BE2C (cell line): Measurements from ENCODE around the gene GOLGA1.

ENCODE experiments used
- DNase-seq: peaks from one replicate; pipeline ENCODE4 v3.0.0-alpha.2; 2020
- H3K27me3 ChIP-seq: fragments of 250-450 bp; sonication (Bioruptor Pico); 2 replicates; pipeline ENCODE4 v1.5.1; 2020; ENCODE audit warnings: mild to moderate bottlenecking
- H3K36me3 ChIP-seq: fragments of 250-450 bp; sonication (Bioruptor Pico); 2 replicates; pipeline ENCODE4 v1.5.1; 2020; ENCODE audit warnings: mild to moderate bottlenecking
- H3K4me1 ChIP-seq: fragments of 250-450 bp; sonication (Bioruptor Pico); 2 replicates; pipeline ENCODE4 v1.5.1; 2020
- H3K4me3 ChIP-seq: 2 replicates; pipeline ENCODE4 v1.5.1; 2011; ENCODE audit warnings: low read depth, low read length
- H3K9me3 ChIP-seq: fragments of 250-450 bp; sonication (Bioruptor Pico); 2 replicates; pipeline ENCODE4 v1.5.1; 2020
- TF ChIP-seq, protein P1 (sequence below): IDR thresholded peaks from 2 replicates; pipeline ENCODE4 v1.5.1; 2012; ENCODE audit warnings: mild to moderate bottlenecking, low read depth, low read length

GOLGA1 gene

DNA sequence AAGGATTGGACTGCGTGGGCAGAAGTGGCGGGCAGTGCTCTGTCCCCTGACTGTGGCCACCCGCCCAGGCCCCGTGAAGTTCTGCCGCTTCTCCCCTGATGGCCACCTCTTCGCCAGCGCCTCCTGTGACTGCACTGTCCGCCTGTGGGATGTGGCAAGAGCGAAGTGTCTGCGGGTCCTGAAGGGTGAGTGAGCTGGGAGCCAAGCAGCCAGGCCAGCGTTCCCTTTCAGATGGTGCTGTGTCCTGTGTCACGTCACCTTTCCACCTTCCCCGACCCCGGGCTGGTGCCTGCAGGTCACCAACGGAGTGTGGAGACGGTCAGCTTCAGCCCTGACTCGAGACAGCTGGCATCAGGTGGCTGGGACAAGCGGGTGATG, 85.3 kb downstream of the GOLGA1 start:
- Histone ChIP-seq H3K9me3 (no peaks in the 10 kb centered on the region), H3K4me3 (no peak overlapping the region), H3K27me3 (no peaks in the 10 kb centered on the region; the same call in 1 of the 2 replicates), H3K4me1 (no peaks in the 10 kb centered on the region; the same call in 1 of the 2 replicates), H3K36me3 (peaks cover 39% of the 10 kb centered on the region)
- DNase-seq: no peak
- TF ChIP-seq, protein P1, sequence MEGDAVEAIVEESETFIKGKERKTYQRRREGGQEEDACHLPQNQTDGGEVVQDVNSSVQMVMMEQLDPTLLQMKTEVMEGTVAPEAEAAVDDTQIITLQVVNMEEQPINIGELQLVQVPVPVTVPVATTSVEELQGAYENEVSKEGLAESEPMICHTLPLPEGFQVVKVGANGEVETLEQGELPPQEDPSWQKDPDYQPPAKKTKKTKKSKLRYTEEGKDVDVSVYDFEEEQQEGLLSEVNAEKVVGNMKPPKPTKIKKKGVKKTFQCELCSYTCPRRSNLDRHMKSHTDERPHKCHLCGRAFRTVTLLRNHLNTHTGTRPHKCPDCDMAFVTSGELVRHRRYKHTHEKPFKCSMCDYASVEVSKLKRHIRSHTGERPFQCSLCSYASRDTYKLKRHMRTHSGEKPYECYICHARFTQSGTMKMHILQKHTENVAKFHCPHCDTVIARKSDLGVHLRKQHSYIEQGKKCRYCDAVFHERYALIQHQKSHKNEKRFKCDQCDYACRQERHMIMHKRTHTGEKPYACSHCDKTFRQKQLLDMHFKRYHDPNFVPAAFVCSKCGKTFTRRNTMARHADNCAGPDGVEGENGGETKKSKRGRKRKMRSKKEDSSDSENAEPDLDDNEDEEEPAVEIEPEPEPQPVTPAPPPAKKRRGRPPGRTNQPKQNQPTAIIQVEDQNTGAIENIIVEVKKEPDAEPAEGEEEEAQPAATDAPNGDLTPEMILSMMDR: no peak

GRCh38 chr9:124854822-124855221, 86.1 kb downstream of the GOLGA1 start:
- Histone ChIP-seq H3K4me1 (no peaks in the 10 kb centered on the region; the same call in 1 of the 2 replicates), H3K9me3 (no peaks in the 10 kb centered on the region), H3K4me3 (no peak overlapping the region), H3K36me3 (peaks cover 32% of the 10 kb centered on the region), H3K27me3 (no peaks in the 10 kb centered on the region; the same call in 1 of the 2 replicates)
- DNase-seq: no peak
- TF ChIP-seq, protein P1: no peak

GRCh38 chr9:124854161-124854560, 86.7 kb downstream of the GOLGA1 start:
- TF ChIP-seq, protein P1: no peak
- H3K36me3 ChIP-seq: peaks cover 25% of the 10 kb centered on the region
- H3K9me3 ChIP-seq: no peaks in the 10 kb centered on the region
- no peak overlapping the region for H3K4me3 ChIP-seq
- H3K27me3 ChIP-seq: no peaks in the 10 kb centered on the region; the same call in 1 of the 2 replicates
- no peak for DNase-seq
- H3K4me1 ChIP-seq: no peaks in the 10 kb centered on the region; the same call in 1 of the 2 replicates

- TF ChIP-seq, protein P1: no peak
- peaks cover 20% of the 10 kb centered on the region for H3K36me3 ChIP-seq
- DNase-seq: no peak
- no peaks in the 10 kb centered on the region; the same call in 1 of the 2 replicates for H3K4me1 ChIP-seq
- no peak overlapping the region for H3K4me3 ChIP-seq
- H3K9me3 ChIP-seq: no peaks in the 10 kb centered on the region
- no peaks in the 10 kb centered on the region; the same call in 1 of the 2 replicates for H3K27me3 ChIP-seq
These were observed 87.2 kb downstream of the GOLGA1 start for GRCh38 chr9:124853605-124854143.

GRCh38 chr9:124852829-124853531, 87.9 kb downstream of the GOLGA1 start, which contains the start of gene WDR38:
Gene WDR38 (plus strand): TSS chr9:124853460. CDS start chr9:124853532, 72 bp downstream.
- Histone ChIP-seq H3K27me3 (no peaks in the 10 kb centered on the region; the same call in 1 of the 2 replicates), H3K4me3 (peak within 1 kb of the TSS; percentile 48), H3K36me3 (peaks cover 13% of the 10 kb centered on the region), H3K4me1 (no peaks in the 10 kb centered on the region; the same call in 1 of the 2 replicates), H3K9me3 (no peaks in the 10 kb centered on the region)
- TF ChIP-seq, protein P1: peak; percentile 82
- peak; percentile 79 for DNase-seq
